Stimulated activated CD4-positive, alpha-beta T cell treated with anti-CD3 and anti-CD28 coated beads, Interleukin-1b, Interleukin-23, amount 100 ng/mL, for 4 hours (primary cell): ENCODE measurements around the gene TMEM79.

Experiments
- DNase-seq, 2 donors: peaks; one replicate each; pipeline ENCODE4 v3.0.0-alpha.2; 2020; ENCODE audit warnings: low read depth in 2 of 2

TMEM79 gene

GRCh38 chr1:156262461-156263287 lies 21.5 kb upstream of the TMEM79 start:
- DNase-seq = no peak

GRCh38 chr1:156263288-156263655 lies 20.9 kb upstream of the TMEM79 start:
- DNase-seq = no peak

- no peak for DNase-seq
Observed at GRCh38 chr1:156266051-156266450, 18.1 kb upstream of the TMEM79 start.

GRCh38 chr1:156268336-156268735 lies 15.8 kb upstream of the TMEM79 start:
- DNase-seq = no peak

- DNase-seq = no peak
Observed at GRCh38 chr1:156270314-156270713, 13.8 kb upstream of the TMEM79 start.

- no peak for DNase-seq
Observed at GRCh38 chr1:156276532-156276931, 7.6 kb upstream of the TMEM79 start.

- no peak for DNase-seq
Observed at GRCh38 chr1:156276966-156277381, 7.2 kb upstream of the TMEM79 start.

GRCh38 chr1:156279837-156280236 lies 4.3 kb upstream of the TMEM79 start:
- DNase-seq = no peak

GRCh38 chr1:156281281-156281680 lies 2.8 kb upstream of the TMEM79 start:
- DNase-seq = peak in 1 of 2 donors; percentile 34

- DNase-seq = no peak
Observed at GRCh38 chr1:156281693-156282478, 2.2 kb upstream of the TMEM79 start.

- DNase-seq = peak; percentile 89 to 92
Observed at GRCh38 chr1:156282479-156283222, 1.5 kb upstream of the TMEM79 start, which contains the start of gene SMG5. Gene SMG5 (minus strand): TSS chr1:156282825. CDS start chr1:156282680, 145 bp downstream.

GRCh38 chr1:156283521-156283920 lies 604 bp upstream of the TMEM79 start:
- no peak for DNase-seq

- no peak for DNase-seq
Observed at GRCh38 chr1:156284757-156285156, 632 bp downstream of the TMEM79 start.

- no peak for DNase-seq
Observed at GRCh38 chr1:156285437-156285836, 1.3 kb downstream of the TMEM79 start.

GRCh38 chr1:156286061-156286460 lies 1.9 kb downstream of the TMEM79 start:
- DNase-seq = no peak

- DNase-seq = no peak
Observed at GRCh38 chr1:156289857-156290256, 5.7 kb downstream of the TMEM79 start.

- no peak for DNase-seq
Observed at GRCh38 chr1:156291226-156292061, 7.3 kb downstream of the TMEM79 start.

- DNase-seq = no peak
Observed at GRCh38 chr1:156293098-156293434, 8.9 kb downstream of the TMEM79 start.

- DNase-seq = no peak
Observed at GRCh38 chr1:156293895-156294294, 9.8 kb downstream of the TMEM79 start.

- DNase-seq = peak in 1 of 2 donors; percentile 27
Observed at GRCh38 chr1:156295391-156295947, 11.3 kb downstream of the TMEM79 start, which contains the start of gene GLMP. Gene GLMP (minus strand): TSS chr1:156295679. CDS start chr1:156295645, 34 bp downstream.

- DNase-seq = no peak
Observed at GRCh38 chr1:156298852-156299357, 14.8 kb downstream of the TMEM79 start, which contains the start of gene VHLL. Gene VHLL (minus strand): TSS chr1:156299307. CDS start chr1:156299189, 118 bp downstream.
